ENCODE data around the gene ANKRD23.

- TF ChIP-seq, protein P1, sequence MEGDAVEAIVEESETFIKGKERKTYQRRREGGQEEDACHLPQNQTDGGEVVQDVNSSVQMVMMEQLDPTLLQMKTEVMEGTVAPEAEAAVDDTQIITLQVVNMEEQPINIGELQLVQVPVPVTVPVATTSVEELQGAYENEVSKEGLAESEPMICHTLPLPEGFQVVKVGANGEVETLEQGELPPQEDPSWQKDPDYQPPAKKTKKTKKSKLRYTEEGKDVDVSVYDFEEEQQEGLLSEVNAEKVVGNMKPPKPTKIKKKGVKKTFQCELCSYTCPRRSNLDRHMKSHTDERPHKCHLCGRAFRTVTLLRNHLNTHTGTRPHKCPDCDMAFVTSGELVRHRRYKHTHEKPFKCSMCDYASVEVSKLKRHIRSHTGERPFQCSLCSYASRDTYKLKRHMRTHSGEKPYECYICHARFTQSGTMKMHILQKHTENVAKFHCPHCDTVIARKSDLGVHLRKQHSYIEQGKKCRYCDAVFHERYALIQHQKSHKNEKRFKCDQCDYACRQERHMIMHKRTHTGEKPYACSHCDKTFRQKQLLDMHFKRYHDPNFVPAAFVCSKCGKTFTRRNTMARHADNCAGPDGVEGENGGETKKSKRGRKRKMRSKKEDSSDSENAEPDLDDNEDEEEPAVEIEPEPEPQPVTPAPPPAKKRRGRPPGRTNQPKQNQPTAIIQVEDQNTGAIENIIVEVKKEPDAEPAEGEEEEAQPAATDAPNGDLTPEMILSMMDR (IDR thresholded peaks at IDR 0.05; ENCODE audit: low read length) = no peak
- no peak for TF ChIP-seq EZH2 (IDR thresholded peaks at IDR 0.05; ENCODE audit: borderline replicate concordance, low read length)
Observed at GRCh38 chr2:96819128-96819875, 24.5 kb downstream of the ANKRD23 start.

Data from OCI-LY1 (cell line).